ENCODE data around the gene ZNF398.

DNA sequence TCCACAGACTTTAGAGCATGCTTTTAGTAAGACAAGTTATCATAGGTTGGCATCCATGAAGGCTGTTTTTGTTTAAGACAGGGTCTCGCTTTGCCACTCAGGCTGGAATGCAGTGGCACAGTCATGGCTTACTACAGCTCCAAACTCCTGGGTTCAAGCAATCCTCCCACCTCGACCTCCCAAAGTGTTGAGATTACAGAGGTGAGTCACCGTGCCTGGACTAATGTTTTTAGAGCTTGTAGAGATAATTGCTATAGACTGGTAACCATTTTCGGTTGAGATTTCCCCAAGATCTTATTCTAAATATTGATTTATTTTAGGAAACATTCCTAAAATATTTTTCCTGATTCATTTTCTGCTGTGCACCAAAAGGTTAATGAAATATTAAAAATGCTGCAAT is 5.4 kb upstream of the ZNF398 start:
- TF ChIP-seq EZH2 (IDR thresholded peaks at IDR 0.05; ENCODE audit: borderline replicate concordance, insufficient read depth, low read length, poor library complexity, severe bottlenecking) (no peak), POLR2AphosphoS5 (IDR thresholded peaks at IDR 0.05) (no peak), TAF1 (IDR thresholded peaks at IDR 0.05; ENCODE audit: low read depth) (no peak), EP300 (conservative IDR thresholded peaks at IDR 0.05; ENCODE audit: poor library complexity, severe bottlenecking) (no peak), RAD21 (conservative IDR thresholded peaks at IDR 0.05) (no peak), MXI1 (conservative IDR thresholded peaks at IDR 0.05; ENCODE audit: poor library complexity, severe bottlenecking) (no peak), SMC3 (conservative IDR thresholded peaks at IDR 0.05; ENCODE audit: poor library complexity) (no peak)
- TF ChIP-seq, protein P1, sequence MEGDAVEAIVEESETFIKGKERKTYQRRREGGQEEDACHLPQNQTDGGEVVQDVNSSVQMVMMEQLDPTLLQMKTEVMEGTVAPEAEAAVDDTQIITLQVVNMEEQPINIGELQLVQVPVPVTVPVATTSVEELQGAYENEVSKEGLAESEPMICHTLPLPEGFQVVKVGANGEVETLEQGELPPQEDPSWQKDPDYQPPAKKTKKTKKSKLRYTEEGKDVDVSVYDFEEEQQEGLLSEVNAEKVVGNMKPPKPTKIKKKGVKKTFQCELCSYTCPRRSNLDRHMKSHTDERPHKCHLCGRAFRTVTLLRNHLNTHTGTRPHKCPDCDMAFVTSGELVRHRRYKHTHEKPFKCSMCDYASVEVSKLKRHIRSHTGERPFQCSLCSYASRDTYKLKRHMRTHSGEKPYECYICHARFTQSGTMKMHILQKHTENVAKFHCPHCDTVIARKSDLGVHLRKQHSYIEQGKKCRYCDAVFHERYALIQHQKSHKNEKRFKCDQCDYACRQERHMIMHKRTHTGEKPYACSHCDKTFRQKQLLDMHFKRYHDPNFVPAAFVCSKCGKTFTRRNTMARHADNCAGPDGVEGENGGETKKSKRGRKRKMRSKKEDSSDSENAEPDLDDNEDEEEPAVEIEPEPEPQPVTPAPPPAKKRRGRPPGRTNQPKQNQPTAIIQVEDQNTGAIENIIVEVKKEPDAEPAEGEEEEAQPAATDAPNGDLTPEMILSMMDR (IDR thresholded peaks at IDR 0.05; ENCODE audit: poor library complexity, severe bottlenecking): no peak
